Suprapubic skin (tissue), 4 donors: Measurements from ENCODE around the gene CTNNA2. TPM values are rescaled to one million over a fixed set of nuclear protein-coding genes. Genes with fewer than 3 reads are reported as not detected.

Source experiments
- DNase-seq, 2 donors: peaks; one replicate each; pipeline ENCODE4 v3.0.0-alpha.2; 2019; ENCODE audit warnings: low spot score in 2 of 2
- H3K27ac ChIP-seq: fragments of 200-600 bp; sonication (generic); one replicate; pipeline ENCODE4 v1.5.1; 2019
- H3K27me3 ChIP-seq: fragments of 200-600 bp; sonication (generic); one replicate; pipeline ENCODE4 v1.5.1; 2019
- H3K36me3 ChIP-seq: fragments of 200-600 bp; sonication (generic); one replicate; pipeline ENCODE4 v1.5.1; 2019
- H3K4me1 ChIP-seq: fragments of 200-600 bp; sonication (generic); one replicate; pipeline ENCODE4 v1.5.1; 2019
- H3K4me3 ChIP-seq: fragments of 200-600 bp; sonication (generic); one replicate; pipeline ENCODE4 v1.5.1; 2019; ENCODE audit warnings: mild to moderate bottlenecking
- H3K9me3 ChIP-seq: fragments of 200-600 bp; sonication (generic); one replicate; pipeline ENCODE4 v1.5.1; 2019
- CTCF ChIP-seq, 2 donors: fragments of 200-600 bp in 1 of 2; fragments of 450-650 bp in 1 of 2; sonication (generic) in 1 of 2; IDR thresholded peaks; one replicate each; pipeline ENCODE4 v1.5.1; 2016 to 2019; ENCODE audit warnings: antibody characterized with exemption in 2 of 2, mild to moderate bottlenecking in 1 of 2, moderate library complexity in 1 of 2
- EP300 ChIP-seq: sonication (generic); formaldehyde crosslinking; IDR thresholded peaks from one replicate; pipeline ENCODE4 v1.6.1; 2017; ENCODE audit warnings: antibody characterized with exemption
- POLR2A ChIP-seq, 2 donors: fragments of 450-650 bp; IDR thresholded peaks; one replicate each; pipeline ENCODE4 v1.6.1; 2017; ENCODE audit warnings: antibody characterized with exemption in 2 of 2, mild to moderate bottlenecking in 2 of 2, moderate library complexity in 2 of 2
- POLR2AphosphoS5 ChIP-seq, 3 donors: sonication (generic); formaldehyde crosslinking; IDR thresholded peaks; one replicate each; pipeline ENCODE4 v1.6.1; 2017; ENCODE audit warnings: antibody characterized with exemption in 3 of 3
- WGBS: methylation state at CpG from one replicate; pipeline ENCODE4 v1.1.5; 2018; 5-methylcytosine and 5-hydroxymethylcytosine counted together
- total RNA-seq, 4 donors: library from RNA; depleted of rRNA; stranded (reverse); fragments of >200 nt; gene quantifications; one replicate each; pipeline ENCODE4 v1.1.0, GENCODE V29; 2016

Gene CTNNA2
- total RNA-seq, 4 donors from 2014 or later, result 0.15 to 0.21 TPM; not detected in 2

- no peak for DNase-seq
- H3K4me3 ChIP-seq, result no peak overlapping the region
Observed at GRCh38 chr2:79850912-79851311, 338.1 kb downstream of the CTNNA2 start.

GRCh38 chr2:79855264-79856006 lies 342.6 kb downstream of the CTNNA2 start:
- 47% methylated on average over 10 of the region's 10 CpGs for WGBS
- H3K27ac ChIP-seq, result no peak overlapping the region

More at GRCh38 chr2:79850912-79851311, 338.1 kb downstream of the CTNNA2 start:
- Histone ChIP-seq H3K27ac (no peak overlapping the region), H3K9me3 (no peaks in the 10 kb centered on the region), H3K36me3 (no peaks in the 10 kb centered on the region), H3K27me3 (no peaks in the 10 kb centered on the region), H3K4me1 (no peaks in the 10 kb centered on the region)
- no peak for TF ChIP-seq EP300
- no peak for TF ChIP-seq POLR2AphosphoS5 (IDR thresholded peaks at IDR 0.05)
- no peak for TF ChIP-seq POLR2A (IDR thresholded peaks at IDR 0.05)
- TF ChIP-seq CTCF (IDR thresholded peaks at IDR 0.05), result no peak

GRCh38 chr2:79857888-79858287 lies 345.0 kb downstream of the CTNNA2 start:
- H3K36me3 ChIP-seq, result no peaks in the 10 kb centered on the region
- no peak overlapping the region for H3K27ac ChIP-seq
- DNase-seq, result no peak
- H3K9me3 ChIP-seq, result no peaks in the 10 kb centered on the region
- 95% methylated on average over 17 of the region's 17 CpGs for WGBS
- H3K4me1 ChIP-seq, result no peaks in the 10 kb centered on the region
- no peaks in the 10 kb centered on the region for H3K27me3 ChIP-seq
- TF ChIP-seq EP300 (no peak), CTCF (IDR thresholded peaks at IDR 0.05) (no peak), POLR2A (IDR thresholded peaks at IDR 0.05) (no peak), POLR2AphosphoS5 (IDR thresholded peaks at IDR 0.05) (no peak)
- H3K4me3 ChIP-seq, result no peak overlapping the region

More at GRCh38 chr2:79855264-79856006, 342.6 kb downstream of the CTNNA2 start:
- Histone ChIP-seq H3K9me3 (no peaks in the 10 kb centered on the region), H3K4me3 (no peak overlapping the region), H3K36me3 (no peaks in the 10 kb centered on the region), H3K27me3 (no peaks in the 10 kb centered on the region), H3K4me1 (no peaks in the 10 kb centered on the region)
- no peak for DNase-seq
- TF ChIP-seq POLR2A (IDR thresholded peaks at IDR 0.05) (no peak), POLR2AphosphoS5 (IDR thresholded peaks at IDR 0.05) (no peak), EP300 (no peak), CTCF (IDR thresholded peaks at IDR 0.05) (no peak)

- no peaks in the 10 kb centered on the region for H3K27me3 ChIP-seq
- H3K36me3 ChIP-seq, result no peaks in the 10 kb centered on the region
- H3K4me3 ChIP-seq, result no peak overlapping the region
- no peak overlapping the region for H3K27ac ChIP-seq
- H3K9me3 ChIP-seq, result no peaks in the 10 kb centered on the region
- WGBS, result 40% methylated on average over 10 of the region's 10 CpGs
- no peaks in the 10 kb centered on the region for H3K4me1 ChIP-seq
- DNase-seq, result no peak
- no peak for TF ChIP-seq EP300
- TF ChIP-seq CTCF (IDR thresholded peaks at IDR 0.05), result no peak
- no peak for TF ChIP-seq POLR2A (IDR thresholded peaks at IDR 0.05)
- no peak for TF ChIP-seq POLR2AphosphoS5 (IDR thresholded peaks at IDR 0.05)
Observed at GRCh38 chr2:79860228-79861058, 347.6 kb downstream of the CTNNA2 start.

- TF ChIP-seq EP300, result no peak
- TF ChIP-seq POLR2AphosphoS5 (IDR thresholded peaks at IDR 0.05), result no peak
- Histone ChIP-seq H3K27ac (no peak overlapping the region), H3K4me1 (no peaks in the 10 kb centered on the region), H3K36me3 (no peaks in the 10 kb centered on the region), H3K27me3 (no peaks in the 10 kb centered on the region), H3K4me3 (no peak overlapping the region), H3K9me3 (no peaks in the 10 kb centered on the region)
- 47% methylated on average over 1 of the region's 1 CpG for WGBS
- no peak for DNase-seq
Observed at GRCh38 chr2:79861059-79861374, 348.2 kb downstream of the CTNNA2 start.
